GM23338 (cell line): Measurements from ENCODE around the gene VMAC.

Source experiments
- CREB1 ChIP-seq: fragments of 250-450 bp; sonication (Bioruptor Pico); IDR thresholded peaks from 2 replicates; pipeline ENCODE4 v1.5.0; 2020; ENCODE audit warnings: low read depth, mild to moderate bottlenecking, moderate library complexity
- EZH2 ChIP-seq: fragments of 200-600 bp; sonication (generic); IDR thresholded peaks from one replicate; pipeline ENCODE4 v1.8.0; 2017; ENCODE audit warnings: antibody characterized with exemption, mild to moderate bottlenecking, low read depth; ENCODE audit not compliant: unreplicated experiment
- EZH2phosphoT487 ChIP-seq: fragments of 200-600 bp; sonication (generic); IDR thresholded peaks from one replicate; pipeline ENCODE4 v1.8.1; 2018; ENCODE audit warnings: antibody characterized with exemption; ENCODE audit not compliant: unreplicated experiment
- JUNB ChIP-seq: IDR thresholded peaks from one replicate; pipeline ENCODE4 v1.6.1; 2016; ENCODE audit warnings: antibody characterized with exemption; ENCODE audit not compliant: unreplicated experiment
- TF ChIP-seq, protein P1 (sequence below), 2 experiments: fragments of 200-600 bp in 1 of 2; sonication (generic) in 1 of 2; conservative IDR thresholded peaks; 2 replicates each; pipeline versions ENCODE4 v1.5.1 to v1.6.1; 2016 to 2017; ENCODE audit warnings: antibody characterized with exemption in 2 of 2, low read depth in 2 of 2, mild to moderate bottlenecking in 2 of 2, moderate library complexity in 1 of 2
- TF ChIP-seq, protein P2 (sequence below): IDR thresholded peaks from one replicate; pipeline ENCODE4 v1.6.1; 2018; ENCODE audit warnings: antibody characterized with exemption; ENCODE audit not compliant: unreplicated experiment

DNA sequence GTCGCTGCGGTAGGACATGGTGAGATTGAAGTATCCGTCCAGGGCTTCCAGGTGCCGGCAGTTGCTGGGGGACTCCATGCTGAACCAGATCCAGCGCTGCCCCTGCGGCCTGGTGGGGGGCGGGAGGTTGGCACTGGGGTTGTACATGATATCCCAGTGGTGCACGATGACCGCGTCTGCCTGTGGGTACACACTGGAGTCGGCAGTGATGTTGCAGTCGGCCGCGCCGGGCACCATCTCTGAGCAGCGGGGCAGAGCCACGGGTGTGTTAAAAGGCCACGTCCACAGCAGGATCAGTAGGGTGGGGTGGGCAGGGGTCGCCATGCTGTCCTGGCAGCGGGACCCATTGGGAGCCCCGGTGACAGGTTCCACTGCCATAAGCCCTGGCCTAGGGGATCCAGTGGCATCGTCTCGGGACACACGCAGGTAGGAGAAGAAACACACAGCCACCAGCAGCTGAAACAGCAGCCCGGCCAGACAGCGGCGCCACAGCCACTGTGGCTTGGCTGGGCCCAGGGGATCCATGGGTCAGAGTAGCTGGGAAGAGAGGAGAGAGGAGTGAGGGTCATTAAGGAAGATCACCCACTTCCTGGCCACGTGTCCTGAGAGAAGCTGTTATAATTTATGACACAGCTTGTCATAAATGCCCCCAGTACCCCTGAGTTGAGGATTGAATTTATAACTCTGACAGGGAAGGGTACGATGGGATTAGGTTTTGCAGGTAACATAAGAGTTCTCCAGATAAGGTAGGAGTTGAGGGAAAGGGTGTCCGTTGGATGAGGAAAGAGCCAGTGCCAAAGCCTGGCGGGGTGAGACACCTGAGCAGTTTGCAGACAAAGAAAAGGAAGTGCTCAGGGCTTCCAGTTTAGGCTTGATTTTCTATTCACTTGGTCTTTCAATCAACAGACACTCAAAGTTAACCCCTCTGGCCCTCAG lies 37.2 kb upstream of the VMAC start:
- TF ChIP-seq, protein P1, sequence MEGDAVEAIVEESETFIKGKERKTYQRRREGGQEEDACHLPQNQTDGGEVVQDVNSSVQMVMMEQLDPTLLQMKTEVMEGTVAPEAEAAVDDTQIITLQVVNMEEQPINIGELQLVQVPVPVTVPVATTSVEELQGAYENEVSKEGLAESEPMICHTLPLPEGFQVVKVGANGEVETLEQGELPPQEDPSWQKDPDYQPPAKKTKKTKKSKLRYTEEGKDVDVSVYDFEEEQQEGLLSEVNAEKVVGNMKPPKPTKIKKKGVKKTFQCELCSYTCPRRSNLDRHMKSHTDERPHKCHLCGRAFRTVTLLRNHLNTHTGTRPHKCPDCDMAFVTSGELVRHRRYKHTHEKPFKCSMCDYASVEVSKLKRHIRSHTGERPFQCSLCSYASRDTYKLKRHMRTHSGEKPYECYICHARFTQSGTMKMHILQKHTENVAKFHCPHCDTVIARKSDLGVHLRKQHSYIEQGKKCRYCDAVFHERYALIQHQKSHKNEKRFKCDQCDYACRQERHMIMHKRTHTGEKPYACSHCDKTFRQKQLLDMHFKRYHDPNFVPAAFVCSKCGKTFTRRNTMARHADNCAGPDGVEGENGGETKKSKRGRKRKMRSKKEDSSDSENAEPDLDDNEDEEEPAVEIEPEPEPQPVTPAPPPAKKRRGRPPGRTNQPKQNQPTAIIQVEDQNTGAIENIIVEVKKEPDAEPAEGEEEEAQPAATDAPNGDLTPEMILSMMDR (conservative IDR thresholded peaks at IDR 0.05; ENCODE audit: low read depth in 2 of 2): no peak; a peak in 1 of 4 replicates
- TF ChIP-seq EZH2: no peak
- TF ChIP-seq CREB1 (CRISPR knock-in tag): no peak
- TF ChIP-seq, protein P2, sequence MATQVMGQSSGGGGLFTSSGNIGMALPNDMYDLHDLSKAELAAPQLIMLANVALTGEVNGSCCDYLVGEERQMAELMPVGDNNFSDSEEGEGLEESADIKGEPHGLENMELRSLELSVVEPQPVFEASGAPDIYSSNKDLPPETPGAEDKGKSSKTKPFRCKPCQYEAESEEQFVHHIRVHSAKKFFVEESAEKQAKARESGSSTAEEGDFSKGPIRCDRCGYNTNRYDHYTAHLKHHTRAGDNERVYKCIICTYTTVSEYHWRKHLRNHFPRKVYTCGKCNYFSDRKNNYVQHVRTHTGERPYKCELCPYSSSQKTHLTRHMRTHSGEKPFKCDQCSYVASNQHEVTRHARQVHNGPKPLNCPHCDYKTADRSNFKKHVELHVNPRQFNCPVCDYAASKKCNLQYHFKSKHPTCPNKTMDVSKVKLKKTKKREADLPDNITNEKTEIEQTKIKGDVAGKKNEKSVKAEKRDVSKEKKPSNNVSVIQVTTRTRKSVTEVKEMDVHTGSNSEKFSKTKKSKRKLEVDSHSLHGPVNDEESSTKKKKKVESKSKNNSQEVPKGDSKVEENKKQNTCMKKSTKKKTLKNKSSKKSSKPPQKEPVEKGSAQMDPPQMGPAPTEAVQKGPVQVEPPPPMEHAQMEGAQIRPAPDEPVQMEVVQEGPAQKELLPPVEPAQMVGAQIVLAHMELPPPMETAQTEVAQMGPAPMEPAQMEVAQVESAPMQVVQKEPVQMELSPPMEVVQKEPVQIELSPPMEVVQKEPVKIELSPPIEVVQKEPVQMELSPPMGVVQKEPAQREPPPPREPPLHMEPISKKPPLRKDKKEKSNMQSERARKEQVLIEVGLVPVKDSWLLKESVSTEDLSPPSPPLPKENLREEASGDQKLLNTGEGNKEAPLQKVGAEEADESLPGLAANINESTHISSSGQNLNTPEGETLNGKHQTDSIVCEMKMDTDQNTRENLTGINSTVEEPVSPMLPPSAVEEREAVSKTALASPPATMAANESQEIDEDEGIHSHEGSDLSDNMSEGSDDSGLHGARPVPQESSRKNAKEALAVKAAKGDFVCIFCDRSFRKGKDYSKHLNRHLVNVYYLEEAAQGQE: no peak
- TF ChIP-seq EZH2phosphoT487: no peak
- TF ChIP-seq JUNB: no peak
